CD14-positive monocyte (primary cell): ENCODE results near the gene PRKN. TPM values are rescaled to one million over a fixed set of nuclear protein-coding genes. Genes with fewer than 3 reads are reported as not detected.

ENCODE experiments used
- DNase-seq, 3 donors: peaks; one replicate each; pipeline ENCODE4 v3.0.0-alpha.2; 2011 to 2022
- H2AFZ ChIP-seq: 2 replicates; pipeline ENCODE4 v1.6.0; 2012; ENCODE audit warnings: mild to moderate bottlenecking, low read depth, low read length, inconsistent platforms; ENCODE audit not compliant: insufficient read depth, poor library complexity, severe bottlenecking
- H3K27ac ChIP-seq, 2 donors: 1 replicate in 1 of 2; 2 replicates in 1 of 2; pipeline ENCODE4 v1.5.1; 2012 to 2013; ENCODE audit warnings: low read length in 2 of 2, control low read depth in 1 of 2, inconsistent platforms in 1 of 2, low read depth in 1 of 2, mild to moderate bottlenecking in 1 of 2
- H3K27me3 ChIP-seq, 2 donors: one replicate each; pipeline versions ENCODE4 v1.6.0 to v1.6.1; 2011 to 2013; ENCODE audit warnings: low read length in 2 of 2; ENCODE audit not compliant: control insufficient read depth in 2 of 2, insufficient read depth in 2 of 2
- H3K36me3 ChIP-seq, 2 donors: replicated peaks in 1 of 2; 1 replicate in 1 of 2; 2 replicates in 1 of 2; pipeline versions ENCODE4 v1.5.1 to v1.6.1; 2012 to 2013; ENCODE audit warnings: low read length in 2 of 2, control low read depth in 1 of 2, inconsistent platforms in 1 of 2, mild to moderate bottlenecking in 1 of 2; ENCODE audit not compliant: insufficient read depth in 2 of 2, control insufficient read depth in 1 of 2
- H3K4me1 ChIP-seq, 2 donors: 1 replicate in 1 of 2; 2 replicates in 1 of 2; pipeline versions ENCODE4 v1.5.1 to v1.6.1; 2012 to 2013; ENCODE audit warnings: low read length in 2 of 2, control low read depth in 1 of 2, inconsistent platforms in 1 of 2, mild to moderate bottlenecking in 1 of 2, moderate library complexity in 1 of 2; ENCODE audit not compliant: insufficient read depth in 2 of 2, control insufficient read depth in 1 of 2
- H3K4me2 ChIP-seq: replicated peaks from 2 replicates; pipeline ENCODE3; 2012; ENCODE audit warnings: low read length, moderate library complexity, mild to moderate bottlenecking; ENCODE audit not compliant: poor library complexity, severe bottlenecking; ENCODE audit errors: extremely low read depth
- H3K4me3 ChIP-seq, 3 experiments: fragments of 200-600 bp in 1 of 3; sonication (generic) in 1 of 3; replicated peaks in 1 of 3; 1 replicate in 2 of 3; 2 replicates in 1 of 3; pipeline ENCODE4 v1.5.1; 2011 to 2013; ENCODE audit warnings: low read length in 3 of 3, mild to moderate bottlenecking in 3 of 3, control low read depth in 2 of 3, low read depth in 2 of 3, inconsistent platforms in 1 of 3, moderate library complexity in 1 of 3
- H3K79me2 ChIP-seq: 2 replicates; pipeline ENCODE4 v1.6.0; 2012; ENCODE audit warnings: mild to moderate bottlenecking, control low read depth, inconsistent platforms, low read length, moderate library complexity; ENCODE audit not compliant: insufficient read depth
- H3K9ac ChIP-seq: 2 replicates; pipeline ENCODE4 v1.6.0; 2017; ENCODE audit warnings: low read length, mild to moderate bottlenecking; ENCODE audit not compliant: insufficient read depth, poor library complexity, severe bottlenecking
- H3K9me3 ChIP-seq, 2 donors: replicated peaks in 1 of 2; 1 replicate in 1 of 2; 2 replicates in 1 of 2; pipeline versions ENCODE4 v1.5.1 to v1.6.1; 2012 to 2013; ENCODE audit warnings: low read length in 2 of 2, control low read depth in 1 of 2; ENCODE audit not compliant: control insufficient read depth in 1 of 2, insufficient read depth in 1 of 2
- H4K20me1 ChIP-seq: 2 replicates; pipeline ENCODE4 v1.6.0; 2012; ENCODE audit warnings: mild to moderate bottlenecking, low read length, control low read depth, moderate library complexity; ENCODE audit not compliant: insufficient read depth
- H3K27ac Mint-ChIP-seq, 7 donors: one replicate each; pipeline ENCODE4 v1.8.0; 2020; ENCODE audit warnings: mild to moderate bottlenecking in 7 of 7, mixed read lengths in 7 of 7, moderate library complexity in 6 of 7, inconsistent platforms in 2 of 7
- H3K27me3 Mint-ChIP-seq, 3 donors: one replicate each; pipeline ENCODE4 v1.8.0; 2021 to 2022; ENCODE audit warnings: low read depth in 3 of 3, mild to moderate bottlenecking in 3 of 3, mixed read lengths in 3 of 3, moderate library complexity in 3 of 3, inconsistent platforms in 1 of 3
- H3K36me3 Mint-ChIP-seq, 2 donors: one replicate each; pipeline ENCODE4 v1.8.0; 2020; ENCODE audit warnings: mixed read lengths in 2 of 2, inconsistent platforms in 1 of 2, mild to moderate bottlenecking in 1 of 2
- H3K4me1 Mint-ChIP-seq: one replicate; pipeline ENCODE4 v1.8.0; 2020; ENCODE audit warnings: mild to moderate bottlenecking, mixed read lengths
- H3K4me3 Mint-ChIP-seq, 2 donors: one replicate each; pipeline ENCODE4 v1.8.0; 2020; ENCODE audit warnings: mild to moderate bottlenecking in 2 of 2, mixed read lengths in 2 of 2, moderate library complexity in 1 of 2
- H3K9me3 Mint-ChIP-seq, 7 donors: one replicate each; pipeline ENCODE4 v1.8.0; 2020 to 2022; ENCODE audit warnings: mixed read lengths in 7 of 7, mild to moderate bottlenecking in 6 of 7, moderate library complexity in 6 of 7, inconsistent platforms in 2 of 7
- CTCF ChIP-seq: fragments of 200-600 bp; IDR thresholded peaks from one replicate; pipeline ENCODE4 v1.8.0; 2022; ENCODE audit warnings: antibody characterized with exemption, mild to moderate bottlenecking
- WGBS: methylation state at CpG from one replicate; pipeline ENCODE4 v1.1.5; 2013; ENCODE audit warnings: missing lambda C conversion rate; ENCODE audit not compliant: insufficient coverage; 5-methylcytosine and 5-hydroxymethylcytosine counted together
- intact Hi-C, 2 donors: fragments of 100-400 bp; cut with micrococcal nuclease; formaldehyde crosslinking; loops; one replicate each; pipeline versions ENCODE4 v1.15.0 to v1.15.1; 2023
- polyA plus RNA-seq, 3 donors: library from polyadenylated mRNA; depleted of rRNA in 1 of 3; unstranded in 2 of 3; stranded (reverse) in 1 of 3; fragments of 300-500 nt in 2 of 3; fragments of >200 nt in 1 of 3; fragmentation: Illumina TruSeq in 2 of 3; gene quantifications; 1 replicate in 2 of 3; 2 replicates in 1 of 3; pipeline ENCODE4 v1.2.3, GENCODE V29; 2012 to 2021

PRKN gene
- polyA plus RNA-seq, 3 donors, result 0.19 to 0.21 TPM; not detected in 1

GRCh38 chr6:161748535-161749416 lies 978.8 kb downstream of the PRKN start:
- Histone ChIP-seq H3K4me1 (no peaks in the 10 kb centered on the region), H3K27ac (no peak overlapping the region), H2AFZ (no peak overlapping the region), H3K79me2 (no peaks in the 10 kb centered on the region), H3K9ac (no peak overlapping the region), H3K4me3 (no peak overlapping the region), H3K4me2 (no peak overlapping the region), H3K36me3 (no peaks in the 10 kb centered on the region), H3K9me3 (no peaks in the 10 kb centered on the region), H4K20me1 (no peaks in the 10 kb centered on the region), H3K27me3 (no peaks in the 10 kb centered on the region)
- WGBS, result 68% methylated on average over 7 of the region's 18 CpGs
- no peak overlapping the region for H3K4me3 Mint-ChIP-seq
- peaks cover 0 to 4% (median 1%) of the 10 kb centered on the region in 7 donors for H3K9me3 Mint-ChIP-seq
- no peak overlapping the region for H3K27ac Mint-ChIP-seq
- intact Hi-C loops, result no loop called here
- no peaks in the 10 kb centered on the region for H3K36me3 Mint-ChIP-seq
- no peaks in the 10 kb centered on the region for H3K4me1 Mint-ChIP-seq
- H3K27me3 Mint-ChIP-seq, result peaks cover under 1 to 5% (median 2%) of the 10 kb centered on the region in 3 donors
- peak; percentile 37 for TF ChIP-seq CTCF
- no peak for DNase-seq

GRCh38 chr6:161747506-161747905 lies 980.1 kb downstream of the PRKN start:
- no peak overlapping the region for H3K4me3 Mint-ChIP-seq
- Histone ChIP-seq H3K27me3 (no peaks in the 10 kb centered on the region), H3K27ac (no peak overlapping the region), H3K79me2 (no peaks in the 10 kb centered on the region), H3K9me3 (no peaks in the 10 kb centered on the region), H3K4me1 (no peaks in the 10 kb centered on the region), H4K20me1 (no peaks in the 10 kb centered on the region), H3K36me3 (no peaks in the 10 kb centered on the region), H3K9ac (no peak overlapping the region), H3K4me2 (no peak overlapping the region), H2AFZ (no peak overlapping the region), H3K4me3 (no peak overlapping the region)
- WGBS, result 92% methylated on average over 5 of the region's 7 CpGs
- H3K4me1 Mint-ChIP-seq, result no peaks in the 10 kb centered on the region
- H3K9me3 Mint-ChIP-seq, result peaks cover 0 to 6% (median 3%) of the 10 kb centered on the region in 7 donors
- no peak overlapping the region for H3K27ac Mint-ChIP-seq
- H3K27me3 Mint-ChIP-seq, result peaks cover 1 to 5% (median 2%) of the 10 kb centered on the region in 3 donors
- intact Hi-C loops, result no loop called here
- no peak for TF ChIP-seq CTCF
- no peak for DNase-seq
- H3K36me3 Mint-ChIP-seq, result no peaks in the 10 kb centered on the region
